Psoas muscle (tissue), 8 donors: ENCODE data around the gene PRUNE1. TPM values are rescaled to one million over a fixed set of nuclear protein-coding genes. Genes with fewer than 3 reads are reported as not detected.
A peak's percentile ranks its signal among the peaks of the same experiment; 100 is the strongest.

Experiments used
- ATAC-seq, 4 donors: fragments of 200-7000 bp; cut with Tn5 transposase; one replicate each; pipeline ENCODE4 v1.9.1; 2020; ENCODE audit warnings: moderate library complexity in 3 of 4, mild to moderate bottlenecking in 2 of 4
- DNase-seq, 2 donors: peaks; one replicate each; pipeline ENCODE4 v3.0.0-alpha.2; 2020
- H3K27ac ChIP-seq: fragments of 200-600 bp; one replicate; pipeline ENCODE4 v1.8.0; 2022
- H3K27me3 ChIP-seq, 3 donors: fragments of 200-600 bp in 1 of 3; one replicate each; pipeline versions ENCODE4 v1.6.1 to v1.8.0; 2013 to 2022; ENCODE audit warnings: low read length in 2 of 3, mild to moderate bottlenecking in 2 of 3, moderate library complexity in 1 of 3; ENCODE audit not compliant: insufficient read depth in 3 of 3
- H3K36me3 ChIP-seq, 2 donors: fragments of 200-600 bp in 1 of 2; one replicate each; pipeline versions ENCODE4 v1.6.1 to v1.8.0; 2013 to 2022; ENCODE audit warnings: low read depth in 1 of 2, mild to moderate bottlenecking in 1 of 2, moderate library complexity in 1 of 2; ENCODE audit not compliant: insufficient read depth in 1 of 2
- H3K4me1 ChIP-seq: fragments of 200-600 bp; one replicate; pipeline ENCODE4 v1.8.0; 2022
- H3K4me3 ChIP-seq: fragments of 200-600 bp; one replicate; pipeline ENCODE4 v1.8.0; 2022; ENCODE audit warnings: mild to moderate bottlenecking
- H3K9me3 ChIP-seq: fragments of 200-600 bp; one replicate; pipeline ENCODE4 v1.8.0; 2022
- WGBS, 3 donors: extraction: QIAGEN DNeasy Blood & Tissue Kit; methylation state at CpG; one replicate each; pipeline versions ENCODE4 v1.1.6 to v1.1.7; 2013; 5-methylcytosine and 5-hydroxymethylcytosine counted together
- intact Hi-C, 2 donors: fragments of 100-400 bp; cut with DNase I; formaldehyde crosslinking; loops; one replicate each; pipeline versions ENCODE4 v1.11.0 to v1.14.2; 2022
- polyA plus RNA-seq, 3 donors: library from polyadenylated mRNA; stranded (reverse); fragments of 200-250 nt; gene quantifications; one replicate each; pipeline ENCODE4 v1.2.3, GENCODE V29; 2013
- total RNA-seq, 4 donors: library from RNA; stranded (reverse); fragmentation: NEBNext Ultra II Directional in 2 of 4; extraction: Animal tissue kit (Norgen Biotek cat#: 25700) in 2 of 4; gene quantifications; one replicate each; pipeline versions ENCODE4 v1.2.1 to v1.2.4, GENCODE V29; 2021 to 2023
- TF ChIP-seq, protein P1 (sequence below): fragments of 200-600 bp; IDR thresholded peaks from one replicate; pipeline ENCODE4 v1.8.0; 2022; ENCODE audit warnings: antibody characterized with exemption
- donor health status: healthy with polysubstance abuse.
- donor health status: DM: no; HTN: no; CAD: no; lungs with moderate emphysema.
- donor health status: Bipolar disorder and iron deficiency.
- donor health status: healthy.
- donor health status: DM: yes; HTN: yes; CAD: no.
- donor health status: DM: no; HTN: no; CAD: no.
- donor health status: DM: no; HTN: no; CAD: no.
- donor health status: DM: yes; HTN: yes; CAD: no.

Gene PRUNE1
- total and polyA plus RNA-seq, 7 donors = 12.4 to 33.8 (median 21.2) TPM

DNA sequence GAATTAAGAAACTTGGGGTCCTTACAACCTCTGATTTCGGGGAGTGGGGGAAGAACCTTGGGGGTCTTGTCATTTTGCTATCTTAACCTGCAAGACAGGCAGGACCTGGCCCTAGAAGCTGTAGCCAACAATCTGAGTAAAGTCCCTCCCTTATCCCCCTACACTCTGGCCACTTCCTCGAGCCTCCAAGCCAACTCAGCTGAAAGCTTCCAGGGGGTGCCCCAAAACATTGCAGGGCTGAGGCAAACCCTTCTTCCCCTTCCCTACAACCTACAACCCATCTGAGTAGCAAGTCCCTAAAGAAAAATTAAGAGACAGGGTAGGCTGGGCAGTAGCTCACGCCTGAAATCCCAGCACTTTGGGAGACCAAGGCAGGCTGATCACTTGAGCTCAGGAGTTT is 38.6 kb upstream of the PRUNE1 start:
- Histone ChIP-seq H3K27ac (no peak overlapping the region), H3K36me3 (peaks cover 6 to 46% of the 10 kb centered on the region in 2 donors), H3K4me1 (peaks cover 35% of the 10 kb centered on the region), H3K9me3 (no peaks in the 10 kb centered on the region), H3K4me3 (no peak overlapping the region), H3K27me3 (no peaks in the 10 kb centered on the region)
- intact Hi-C loops = loop anchor here in 1 of 2 donors (5.0 kb wide), 1 partner anchor 402 kb away; no protein-coding TSS in a partner anchor
- WGBS, 3 donors = 71 to 85% (median 79%) methylated on average over 3 of the region's 3 CpGs
- DNase-seq (no peak), ATAC-seq (no peak)
- TF ChIP-seq, protein P1, sequence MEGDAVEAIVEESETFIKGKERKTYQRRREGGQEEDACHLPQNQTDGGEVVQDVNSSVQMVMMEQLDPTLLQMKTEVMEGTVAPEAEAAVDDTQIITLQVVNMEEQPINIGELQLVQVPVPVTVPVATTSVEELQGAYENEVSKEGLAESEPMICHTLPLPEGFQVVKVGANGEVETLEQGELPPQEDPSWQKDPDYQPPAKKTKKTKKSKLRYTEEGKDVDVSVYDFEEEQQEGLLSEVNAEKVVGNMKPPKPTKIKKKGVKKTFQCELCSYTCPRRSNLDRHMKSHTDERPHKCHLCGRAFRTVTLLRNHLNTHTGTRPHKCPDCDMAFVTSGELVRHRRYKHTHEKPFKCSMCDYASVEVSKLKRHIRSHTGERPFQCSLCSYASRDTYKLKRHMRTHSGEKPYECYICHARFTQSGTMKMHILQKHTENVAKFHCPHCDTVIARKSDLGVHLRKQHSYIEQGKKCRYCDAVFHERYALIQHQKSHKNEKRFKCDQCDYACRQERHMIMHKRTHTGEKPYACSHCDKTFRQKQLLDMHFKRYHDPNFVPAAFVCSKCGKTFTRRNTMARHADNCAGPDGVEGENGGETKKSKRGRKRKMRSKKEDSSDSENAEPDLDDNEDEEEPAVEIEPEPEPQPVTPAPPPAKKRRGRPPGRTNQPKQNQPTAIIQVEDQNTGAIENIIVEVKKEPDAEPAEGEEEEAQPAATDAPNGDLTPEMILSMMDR = no peak

DNA sequence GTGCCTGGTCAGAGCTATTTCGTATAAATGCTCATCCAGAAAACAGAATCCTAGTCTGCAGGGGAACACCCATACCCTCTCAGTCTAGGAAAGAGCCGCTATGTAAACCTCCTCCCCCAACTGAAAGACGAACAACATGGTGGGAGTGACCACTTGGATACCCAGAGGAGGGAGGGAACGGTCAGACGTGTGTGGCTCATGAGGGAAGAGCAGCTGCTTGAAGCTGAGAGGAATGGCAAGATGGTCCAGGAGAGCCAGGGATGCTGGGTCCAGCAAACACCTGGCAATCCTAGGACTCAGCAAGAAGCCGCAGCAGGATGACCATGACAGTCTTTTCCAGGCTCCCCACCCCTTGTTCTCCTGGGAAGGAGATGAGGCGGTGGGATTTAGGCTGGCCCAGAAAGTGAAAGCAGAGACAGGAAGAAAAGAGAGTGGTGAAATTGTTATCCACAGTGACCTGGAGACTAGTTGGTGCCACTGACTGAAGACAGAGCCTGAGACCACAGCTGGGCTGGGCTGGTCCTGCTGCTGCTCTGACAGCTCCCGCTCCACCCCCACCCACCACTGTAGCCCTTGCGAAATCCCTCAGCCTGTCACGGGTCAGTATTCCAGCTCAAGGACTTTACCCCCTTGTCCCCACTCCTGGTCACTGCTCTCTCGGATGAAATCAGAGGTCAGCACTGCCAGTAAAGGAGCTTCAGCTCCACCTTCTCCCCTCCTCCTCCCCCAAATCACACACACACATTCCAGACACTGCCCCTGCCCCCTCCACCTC is 37.3 kb upstream of the PRUNE1 start:
- H3K9me3 ChIP-seq = no peaks in the 10 kb centered on the region
- ATAC-seq = peak; percentile 77 to 88 (median 84)
- H3K27me3 ChIP-seq = no peaks in the 10 kb centered on the region
- TF ChIP-seq, protein P1 = no peak
- peaks cover 35% of the 10 kb centered on the region for H3K4me1 ChIP-seq
- peak; percentile 86 to 92 for DNase-seq
- intact Hi-C loops = loop anchor here in 1 of 2 donors (5.0 kb wide), 1 partner anchor 404 kb away; no protein-coding TSS in a partner anchor
- 34 to 55% (median 37%) methylated on average over 11 of the region's 11 CpGs for WGBS, 3 donors
- peaks cover 6 to 32% of the 10 kb centered on the region in 2 donors for H3K36me3 ChIP-seq
- peak overlapping the region; percentile 86 for H3K4me3 ChIP-seq
- H3K27ac ChIP-seq = peak overlapping the region; percentile 97

DNA sequence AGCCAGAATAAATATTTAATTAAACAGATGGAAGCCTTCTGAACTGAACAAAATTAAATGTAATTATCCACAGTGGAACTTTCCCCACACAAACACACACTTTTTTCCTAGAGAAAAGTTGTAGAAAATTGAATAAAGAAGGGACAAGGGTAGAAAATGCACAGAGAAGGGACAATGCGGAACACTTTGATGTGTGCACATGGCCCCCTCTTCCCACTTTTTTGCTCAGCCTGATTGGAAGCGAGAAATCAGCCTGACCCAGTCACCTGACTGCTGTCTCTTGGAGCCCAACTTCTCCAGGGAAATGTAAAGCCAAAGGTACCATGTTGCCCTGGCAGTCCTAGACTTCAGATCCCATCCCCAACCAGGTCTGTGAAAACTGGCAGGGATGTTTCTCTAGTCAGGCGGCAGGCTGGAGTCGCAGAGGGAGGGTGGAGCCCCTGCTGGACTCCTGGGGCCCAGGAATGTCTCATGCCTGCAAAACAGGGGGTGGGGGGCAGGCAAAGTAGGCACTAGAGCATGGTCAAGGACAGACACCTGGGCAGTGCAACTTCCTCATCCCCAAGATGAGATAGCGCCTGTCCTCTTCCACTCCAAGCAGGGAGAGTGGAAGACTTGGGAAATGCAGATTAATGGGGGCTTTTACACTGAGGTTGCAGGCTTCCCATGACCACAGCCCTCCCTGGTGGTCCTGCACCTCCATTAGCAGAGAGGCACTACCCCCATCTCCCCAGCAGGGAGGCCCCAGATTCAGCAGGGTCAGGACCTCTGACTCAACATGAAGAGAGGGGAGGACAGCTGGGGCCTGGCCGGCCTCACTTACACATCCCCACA is 36.4 kb upstream of the PRUNE1 start:
- Histone ChIP-seq H3K9me3 (no peaks in the 10 kb centered on the region), H3K4me3 (peak overlapping the region; percentile 86), H3K27ac (peak overlapping the region; percentile 97), H3K4me1 (peaks cover 35% of the 10 kb centered on the region), H3K27me3 (no peaks in the 10 kb centered on the region), H3K36me3 (peaks cover 6 to 24% of the 10 kb centered on the region in 2 donors)
- DNase-seq (no peak), ATAC-seq (no peak)
- 68 to 74% (median 73%) methylated on average over 6 of the region's 6 CpGs for WGBS, 3 donors
- TF ChIP-seq, protein P1 = no peak
- intact Hi-C loops = loop anchor here in 1 of 2 donors (5.0 kb wide), 1 partner anchor 404 kb away; no protein-coding TSS in a partner anchor

DNA sequence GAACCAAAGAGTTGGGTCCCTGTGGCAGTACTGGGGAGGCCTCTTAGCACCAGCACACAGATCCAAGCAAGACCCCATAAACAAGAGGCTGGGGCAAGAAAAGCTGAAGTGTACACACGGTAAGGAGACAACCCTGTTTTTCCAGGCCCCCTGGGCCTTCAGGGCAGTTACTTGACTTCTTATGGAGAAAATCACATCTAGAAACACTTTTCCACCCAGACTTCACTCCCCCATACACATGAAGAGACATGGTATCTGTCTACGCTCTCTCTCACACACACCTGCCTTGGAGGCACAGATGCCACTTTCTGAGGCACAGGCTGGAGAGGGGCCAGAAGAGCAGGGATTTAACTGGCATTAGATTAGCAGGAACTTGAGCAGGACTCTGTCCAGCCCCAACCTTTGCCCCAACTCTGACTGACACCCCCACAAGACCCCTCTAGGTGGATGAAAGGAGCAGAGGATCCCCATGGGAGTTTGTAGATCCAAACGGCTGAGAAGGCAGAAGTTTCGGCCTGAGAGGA is 35.8 kb upstream of the PRUNE1 start:
- H3K27me3 ChIP-seq = no peaks in the 10 kb centered on the region
- no peaks in the 10 kb centered on the region for H3K9me3 ChIP-seq
- H3K27ac ChIP-seq = peak overlapping the region; percentile 97
- H3K4me1 ChIP-seq = peaks cover 38% of the 10 kb centered on the region
- TF ChIP-seq, protein P1 = no peak
- intact Hi-C loops = loop anchor here in 1 of 2 donors (5.0 kb wide), 1 partner anchor 405 kb away; no protein-coding TSS in a partner anchor
- DNase-seq (no peak), ATAC-seq (no peak)
- H3K4me3 ChIP-seq = peak overlapping the region; percentile 86
- WGBS, 3 donors = 47 to 60% (median 52%) methylated on average over 4 of the region's 4 CpGs
- H3K36me3 ChIP-seq = peaks cover 6 to 17% of the 10 kb centered on the region in 2 donors
